Cardiac fibroblast (primary cell): Measurements from ENCODE around the gene CCDC187.
"Not testable (repeated sequence)": the region's sequence is repeated elsewhere in the genome, so short reads cannot be mapped to it uniquely, and the experiment has no call there.

ENCODE experiments used
- DNase-seq, 2 donors: peaks; one replicate each; pipeline versions ENCODE4 v3.0.0 to v3.0.0-alpha.2; 2010; ENCODE audit warnings: low read depth in 2 of 2
- H3K4me3 ChIP-seq, 2 donors: replicated peaks in 1 of 2; 1 replicate in 1 of 2; 2 replicates in 1 of 2; pipeline ENCODE4 v1.5.1; 2011; ENCODE audit warnings: low read depth in 2 of 2, low read length in 2 of 2, mild to moderate bottlenecking in 2 of 2, moderate library complexity in 1 of 2
- TF ChIP-seq, protein P1 (sequence below): IDR thresholded peaks from one replicate; pipeline ENCODE4 v1.5.1; 2011; ENCODE audit warnings: low read depth, mild to moderate bottlenecking, low read length, inconsistent platforms

The CCDC187 gene

DNA sequence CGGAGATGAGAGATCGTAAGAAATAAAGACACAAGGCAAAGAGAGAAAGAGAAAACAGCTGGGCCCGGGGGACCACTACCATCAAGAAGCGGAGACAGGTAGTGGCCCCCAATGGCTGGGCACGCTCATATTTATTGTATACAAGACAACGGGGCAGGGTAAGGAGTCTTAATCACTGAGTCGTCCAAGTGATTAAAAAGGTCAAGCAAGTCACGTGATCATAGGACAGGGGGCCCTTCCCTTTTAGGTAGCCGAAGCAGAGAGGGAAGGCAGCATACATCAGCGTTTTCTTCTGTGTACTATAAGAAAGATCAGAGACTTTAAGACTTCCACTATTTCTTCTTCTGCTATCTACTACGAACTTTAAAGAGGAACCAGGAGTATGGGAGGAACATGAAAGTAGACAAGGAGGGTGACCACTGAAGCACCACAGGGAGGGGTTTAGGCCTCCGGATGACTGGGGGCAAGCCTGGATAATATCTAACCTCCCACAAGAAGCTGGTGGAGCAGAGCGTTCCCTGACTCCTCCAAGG is 33.7 kb downstream of the CCDC187 start:
- H3K4me3 ChIP-seq: no peak overlapping the region
- TF ChIP-seq, protein P1, sequence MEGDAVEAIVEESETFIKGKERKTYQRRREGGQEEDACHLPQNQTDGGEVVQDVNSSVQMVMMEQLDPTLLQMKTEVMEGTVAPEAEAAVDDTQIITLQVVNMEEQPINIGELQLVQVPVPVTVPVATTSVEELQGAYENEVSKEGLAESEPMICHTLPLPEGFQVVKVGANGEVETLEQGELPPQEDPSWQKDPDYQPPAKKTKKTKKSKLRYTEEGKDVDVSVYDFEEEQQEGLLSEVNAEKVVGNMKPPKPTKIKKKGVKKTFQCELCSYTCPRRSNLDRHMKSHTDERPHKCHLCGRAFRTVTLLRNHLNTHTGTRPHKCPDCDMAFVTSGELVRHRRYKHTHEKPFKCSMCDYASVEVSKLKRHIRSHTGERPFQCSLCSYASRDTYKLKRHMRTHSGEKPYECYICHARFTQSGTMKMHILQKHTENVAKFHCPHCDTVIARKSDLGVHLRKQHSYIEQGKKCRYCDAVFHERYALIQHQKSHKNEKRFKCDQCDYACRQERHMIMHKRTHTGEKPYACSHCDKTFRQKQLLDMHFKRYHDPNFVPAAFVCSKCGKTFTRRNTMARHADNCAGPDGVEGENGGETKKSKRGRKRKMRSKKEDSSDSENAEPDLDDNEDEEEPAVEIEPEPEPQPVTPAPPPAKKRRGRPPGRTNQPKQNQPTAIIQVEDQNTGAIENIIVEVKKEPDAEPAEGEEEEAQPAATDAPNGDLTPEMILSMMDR: no peak
- DNase-seq: no peak

DNA sequence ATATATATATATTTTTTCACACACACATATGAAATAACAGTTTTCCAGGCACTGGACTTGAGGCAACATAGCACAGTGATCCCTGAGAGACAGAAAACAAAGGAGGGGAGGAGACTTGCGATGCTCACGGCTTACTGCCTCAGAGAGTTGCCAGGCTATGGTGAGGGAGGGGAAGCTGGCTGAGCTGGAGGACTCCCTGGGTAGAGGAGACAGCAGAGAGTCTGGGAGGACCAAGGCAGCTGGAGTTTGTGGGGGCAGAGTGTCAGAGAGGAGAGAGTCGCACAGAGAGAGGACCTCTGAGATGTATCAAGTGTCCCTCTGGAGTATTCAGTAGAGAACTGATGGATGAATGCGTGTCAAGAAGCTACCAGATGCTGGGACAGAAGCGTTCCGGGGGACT is 35.2 kb downstream of the CCDC187 start:
- DNase-seq: no peak
- TF ChIP-seq, protein P1: no peak
- no peak overlapping the region for H3K4me3 ChIP-seq

DNA sequence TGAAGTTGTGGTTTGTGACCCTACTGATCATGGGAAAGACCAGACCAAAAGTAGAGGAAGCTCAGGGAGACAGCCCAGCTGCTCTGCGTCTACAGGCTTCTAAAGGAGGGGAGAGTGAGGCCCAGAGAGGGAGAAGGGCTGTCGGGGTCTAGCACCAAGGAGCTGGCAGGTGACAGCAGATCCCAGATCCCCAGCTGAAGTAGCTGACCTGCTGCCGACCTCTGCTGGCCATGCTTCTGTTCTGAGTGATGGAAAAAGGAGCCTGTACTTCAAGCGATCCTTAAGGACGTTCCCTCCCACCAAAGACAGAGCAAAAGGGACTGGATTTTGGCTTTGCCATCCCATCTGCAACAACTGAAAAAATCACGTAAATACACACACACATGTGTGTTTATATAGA is 35.6 kb downstream of the CCDC187 start:
- TF ChIP-seq, protein P1: no peak
- no peak overlapping the region for H3K4me3 ChIP-seq
- peak in 1 of 2 donors; percentile 28 for DNase-seq

DNA sequence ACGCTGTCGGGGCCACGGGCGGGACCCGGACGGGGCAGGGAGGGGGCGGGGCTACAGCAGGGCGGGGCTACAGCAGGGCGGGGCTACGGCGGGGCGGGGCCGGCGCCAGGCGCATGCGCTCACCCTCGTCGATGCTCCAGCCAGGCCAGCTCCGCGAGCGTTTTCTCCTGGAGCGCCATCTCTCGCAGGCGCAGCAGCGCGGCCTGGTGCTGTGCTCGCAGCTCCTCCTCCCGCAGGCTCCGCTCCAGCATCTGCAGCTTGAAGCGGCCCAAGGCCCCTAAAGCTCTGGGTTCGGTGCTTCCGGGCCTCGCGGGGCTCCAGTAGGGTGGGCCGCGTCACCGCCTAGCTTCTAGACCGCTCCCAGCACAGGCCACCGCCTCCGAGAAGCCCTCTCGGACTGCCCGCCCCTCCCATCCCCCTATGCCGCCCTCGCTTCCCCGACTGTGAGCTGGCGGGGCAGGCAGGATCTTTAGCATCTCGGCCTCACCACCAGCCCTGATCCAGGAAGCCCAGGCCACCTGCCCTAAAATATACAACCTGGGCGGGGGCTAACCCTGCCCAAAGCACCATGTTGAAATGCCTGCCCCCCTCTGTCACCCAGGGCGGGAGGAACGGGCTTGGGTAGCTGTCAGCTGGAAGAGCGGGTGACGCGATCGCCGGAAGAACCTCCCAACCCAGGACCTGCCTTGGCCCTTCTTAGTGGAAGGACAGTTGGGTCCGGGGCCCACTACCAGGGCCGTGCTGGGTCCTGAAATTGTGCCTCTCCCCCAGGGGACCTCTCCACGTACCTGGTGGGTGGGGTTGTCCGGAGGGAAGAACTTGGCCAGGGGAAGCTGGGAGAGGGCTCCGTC is 36.4 kb downstream of the CCDC187 start:
- peak; percentile 80 to 90 for DNase-seq
- TF ChIP-seq, protein P1: peak; percentile 29
- H3K4me3 ChIP-seq: peak overlapping the region; percentile 45 to 52

DNA sequence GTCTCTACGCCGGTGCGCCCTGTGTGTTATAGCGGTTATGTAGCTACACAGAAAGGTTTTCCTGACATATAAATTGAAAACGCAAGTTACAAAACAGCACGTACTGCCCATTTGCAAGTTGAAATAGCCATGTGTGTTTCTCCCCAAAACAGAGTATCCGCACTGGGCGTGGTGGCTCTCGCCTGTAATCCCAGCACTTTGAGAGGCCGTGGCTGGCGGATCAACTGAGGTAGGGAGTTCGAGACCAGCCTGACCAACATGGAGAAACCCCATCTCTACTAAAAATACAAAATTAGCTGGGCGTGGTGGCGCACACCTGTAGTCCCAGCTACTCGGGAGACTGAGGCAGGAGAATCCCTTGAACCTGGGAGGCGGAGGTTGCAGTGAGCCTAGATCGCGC is 37.3 kb downstream of the CCDC187 start:
- DNase-seq, H3K4me3 ChIP-seq: not testable (repeated sequence)

DNA sequence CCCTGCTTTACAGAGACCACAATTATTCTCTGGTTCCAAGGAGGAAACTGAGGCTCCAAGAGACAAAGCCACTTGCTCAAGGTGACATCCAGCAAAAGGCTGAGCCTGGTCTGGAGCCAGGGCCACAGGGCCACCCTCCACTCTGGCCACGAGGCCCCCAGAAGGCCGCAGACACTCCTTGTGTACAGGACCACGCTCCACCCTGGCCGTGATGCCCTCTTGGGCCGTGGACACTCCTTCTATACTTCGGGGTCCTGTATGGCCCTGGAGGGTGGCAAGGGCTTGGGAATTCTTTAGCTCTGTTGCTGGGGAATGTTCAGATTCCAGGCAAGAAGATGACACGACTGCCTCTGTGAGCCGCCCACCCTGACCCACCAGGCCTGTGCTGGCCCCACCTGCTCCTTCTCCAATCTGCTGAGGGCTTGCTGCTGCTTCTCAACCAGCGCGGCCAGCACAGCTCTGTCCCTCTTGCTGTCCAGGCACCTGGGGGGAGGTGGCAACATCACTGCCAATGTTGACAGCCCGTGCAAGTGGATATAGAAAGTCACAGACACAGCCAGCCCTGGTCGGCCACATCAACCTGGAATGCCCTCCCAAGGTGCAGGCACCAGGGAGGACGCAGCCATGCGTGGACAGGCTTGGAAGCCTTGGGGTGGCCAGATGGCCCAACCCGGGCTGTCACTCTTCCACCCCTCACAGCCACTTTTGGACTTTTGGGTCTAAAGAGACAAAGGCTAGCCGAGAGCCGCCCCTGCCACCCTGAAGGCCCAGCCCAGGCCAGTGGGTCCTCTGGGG is 38.1 kb downstream of the CCDC187 start:
- no peak overlapping the region for H3K4me3 ChIP-seq

More for the DNA sequence above, 38.1 kb downstream of the CCDC187 start:
- DNase-seq: no peak
- TF ChIP-seq, protein P1: no peak
